ENCODE data around the gene JAGN1.

Gene JAGN1

DNA sequence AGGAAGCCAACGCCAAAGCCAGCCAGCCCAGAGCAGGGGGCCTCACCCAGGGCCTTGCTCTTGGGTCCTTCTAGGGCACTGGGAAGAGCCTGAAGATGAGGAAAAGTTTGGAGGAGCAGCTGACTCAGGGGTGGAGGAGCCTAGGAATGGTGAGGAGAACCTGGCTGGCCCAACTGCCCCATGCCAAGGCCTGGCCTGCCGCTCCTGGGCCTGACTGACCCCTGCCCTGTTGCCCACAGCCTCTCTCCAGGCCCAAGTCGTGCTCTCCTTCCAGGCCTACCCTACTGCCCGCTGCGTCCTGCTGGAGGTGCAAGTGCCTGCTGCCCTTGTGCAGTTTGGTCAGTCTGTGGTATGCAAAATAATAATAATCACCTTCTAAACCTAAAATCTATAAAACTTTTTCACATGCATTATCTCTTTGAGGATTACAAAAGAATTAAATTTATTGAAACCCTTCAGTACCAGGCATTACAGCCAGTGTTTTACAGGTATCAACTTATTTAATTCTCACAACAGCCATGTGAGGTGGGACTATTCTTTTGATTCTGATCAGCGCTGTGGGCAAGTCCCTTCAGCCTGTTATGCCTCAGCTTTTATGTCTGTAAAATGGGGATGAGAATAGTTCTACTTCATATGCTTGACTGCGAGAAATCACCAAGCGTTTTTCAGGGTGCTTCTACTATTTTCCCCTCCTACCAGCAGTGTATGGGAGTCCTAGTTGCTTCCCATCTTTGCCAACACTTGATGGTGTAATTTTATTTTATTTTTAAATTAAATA is 28.0 kb downstream of the JAGN1 start:
- Histone ChIP-seq H3K36me3 (ENCODE audit: insufficient read depth, low read length) (no peaks in the 10 kb centered on the region; the same call in 1 of the 2 replicates), H2AFZ (ENCODE audit: low read length, unreplicated experiment) (no peak overlapping the region), H3K27me3 (ENCODE audit: insufficient read depth, low read length) (no peaks in the 10 kb centered on the region), H3K4me1 (ENCODE audit: control insufficient read depth, insufficient read depth, low read length, unreplicated experiment) (peaks cover 25% of the 10 kb centered on the region), H3K27ac (ENCODE audit: low read depth, low read length) (no peak overlapping the region), H3K4me3 (ENCODE audit: low read depth, low read length) (peak overlapping the region; percentile 83), H3K79me2 (ENCODE audit: control insufficient read depth, insufficient read depth, low read length, unreplicated experiment) (peaks cover 13% of the 10 kb centered on the region)

DNA sequence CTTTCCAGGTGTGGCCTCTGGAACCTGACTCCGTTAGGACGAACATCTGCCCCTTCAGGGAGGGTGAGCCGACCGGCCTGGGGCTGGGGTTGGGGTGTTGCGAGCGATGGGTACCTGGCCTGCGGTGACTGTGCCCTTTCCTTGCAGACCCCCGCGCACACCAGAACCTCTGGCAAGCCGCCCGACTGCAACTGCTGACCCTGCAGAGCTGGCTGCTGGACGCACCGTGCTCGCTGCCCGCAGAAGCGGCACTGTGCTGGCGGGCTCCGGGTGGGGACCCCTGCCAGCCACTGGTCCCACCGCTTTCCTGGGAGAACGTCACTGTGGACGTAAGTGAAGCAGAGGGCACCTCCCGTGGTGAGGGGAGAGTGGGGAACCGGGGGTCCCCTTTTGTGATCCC is 37.7 kb downstream of the JAGN1 start:
- Histone ChIP-seq H3K4me3 (ENCODE audit: low read depth, low read length) (no peak overlapping the region), H3K4me1 (ENCODE audit: control insufficient read depth, insufficient read depth, low read length, unreplicated experiment) (peaks cover 4% of the 10 kb centered on the region), H3K27me3 (ENCODE audit: insufficient read depth, low read length) (no peaks in the 10 kb centered on the region), H3K79me2 (ENCODE audit: control insufficient read depth, insufficient read depth, low read length, unreplicated experiment) (no peaks in the 10 kb centered on the region), H3K36me3 (ENCODE audit: insufficient read depth, low read length) (peaks cover 18% of the 10 kb centered on the region; the same call in 1 of the 2 replicates), H3K27ac (ENCODE audit: low read depth, low read length) (no peak overlapping the region), H2AFZ (ENCODE audit: low read length, unreplicated experiment) (no peak overlapping the region)

DNA sequence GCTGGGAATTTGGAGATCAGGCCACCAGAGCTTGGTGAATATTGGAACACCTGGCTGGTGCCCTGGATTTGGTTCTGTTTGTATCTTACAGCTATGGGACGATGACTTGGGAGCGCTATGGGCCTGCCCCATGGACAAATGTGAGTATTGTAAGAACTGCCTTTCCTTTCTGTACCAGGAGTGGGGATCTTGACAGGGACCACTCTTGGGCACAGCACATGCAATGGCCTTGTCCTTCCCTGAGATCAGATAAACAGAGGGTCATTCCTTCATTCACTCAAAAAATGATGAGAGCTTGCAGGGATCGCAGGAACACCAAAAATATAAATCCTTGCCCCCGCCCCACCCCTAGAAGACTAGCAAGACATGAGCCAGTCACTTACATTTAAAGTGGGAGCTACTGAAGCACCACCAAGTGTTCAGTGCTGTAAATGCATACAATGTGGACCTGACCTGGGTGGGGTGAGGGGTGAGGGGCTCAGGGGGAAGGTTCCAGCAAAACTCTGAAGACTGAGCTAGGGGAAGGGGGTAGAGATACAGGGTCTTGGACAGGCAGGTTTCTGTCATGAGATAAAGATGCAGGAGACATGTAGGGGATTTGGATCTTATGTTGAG is 40.5 kb downstream of the JAGN1 start:
- Histone ChIP-seq H3K27me3 (ENCODE audit: insufficient read depth, low read length) (no peaks in the 10 kb centered on the region), H3K27ac (ENCODE audit: low read depth, low read length) (no peak overlapping the region), H2AFZ (ENCODE audit: low read length, unreplicated experiment) (no peak overlapping the region), H3K4me3 (ENCODE audit: low read depth, low read length) (no peak overlapping the region), H3K4me1 (ENCODE audit: control insufficient read depth, insufficient read depth, low read length, unreplicated experiment) (peaks cover 11% of the 10 kb centered on the region), H3K79me2 (ENCODE audit: control insufficient read depth, insufficient read depth, low read length, unreplicated experiment) (no peaks in the 10 kb centered on the region), H3K36me3 (ENCODE audit: insufficient read depth, low read length) (peaks cover 18% of the 10 kb centered on the region; the same call in 1 of the 2 replicates)

DNA sequence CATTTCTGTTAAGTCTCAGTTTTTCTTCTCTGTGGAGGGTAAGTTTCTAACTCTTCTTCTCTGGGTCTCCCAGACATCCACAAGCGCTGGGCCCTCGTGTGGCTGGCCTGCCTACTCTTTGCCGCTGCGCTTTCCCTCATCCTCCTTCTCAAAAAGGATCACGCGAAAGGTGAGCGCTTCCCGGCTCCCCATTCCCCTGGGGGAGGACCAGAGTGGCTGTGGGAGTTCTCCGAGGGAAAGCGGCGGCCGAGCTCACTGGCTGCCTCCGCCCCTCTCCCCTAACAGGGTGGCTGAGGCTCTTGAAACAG is 42.1 kb downstream of the JAGN1 start:
- H2AFZ ChIP-seq (ENCODE audit: low read length, unreplicated experiment), result peak overlapping the region; percentile 55
- peak overlapping the region; percentile 61 for H3K27ac ChIP-seq (ENCODE audit: low read depth, low read length)
- H3K4me3 ChIP-seq (ENCODE audit: low read depth, low read length), result peak overlapping the region; percentile 87
- no peaks in the 10 kb centered on the region for H3K79me2 ChIP-seq (ENCODE audit: control insufficient read depth, insufficient read depth, low read length, unreplicated experiment)
- H3K4me1 ChIP-seq (ENCODE audit: control insufficient read depth, insufficient read depth, low read length, unreplicated experiment), result peaks cover 11% of the 10 kb centered on the region
- H3K27me3 ChIP-seq (ENCODE audit: insufficient read depth, low read length), result no peaks in the 10 kb centered on the region
- peaks cover 23% of the 10 kb centered on the region; the same call in 1 of the 2 replicates for H3K36me3 ChIP-seq (ENCODE audit: insufficient read depth, low read length)

DNA sequence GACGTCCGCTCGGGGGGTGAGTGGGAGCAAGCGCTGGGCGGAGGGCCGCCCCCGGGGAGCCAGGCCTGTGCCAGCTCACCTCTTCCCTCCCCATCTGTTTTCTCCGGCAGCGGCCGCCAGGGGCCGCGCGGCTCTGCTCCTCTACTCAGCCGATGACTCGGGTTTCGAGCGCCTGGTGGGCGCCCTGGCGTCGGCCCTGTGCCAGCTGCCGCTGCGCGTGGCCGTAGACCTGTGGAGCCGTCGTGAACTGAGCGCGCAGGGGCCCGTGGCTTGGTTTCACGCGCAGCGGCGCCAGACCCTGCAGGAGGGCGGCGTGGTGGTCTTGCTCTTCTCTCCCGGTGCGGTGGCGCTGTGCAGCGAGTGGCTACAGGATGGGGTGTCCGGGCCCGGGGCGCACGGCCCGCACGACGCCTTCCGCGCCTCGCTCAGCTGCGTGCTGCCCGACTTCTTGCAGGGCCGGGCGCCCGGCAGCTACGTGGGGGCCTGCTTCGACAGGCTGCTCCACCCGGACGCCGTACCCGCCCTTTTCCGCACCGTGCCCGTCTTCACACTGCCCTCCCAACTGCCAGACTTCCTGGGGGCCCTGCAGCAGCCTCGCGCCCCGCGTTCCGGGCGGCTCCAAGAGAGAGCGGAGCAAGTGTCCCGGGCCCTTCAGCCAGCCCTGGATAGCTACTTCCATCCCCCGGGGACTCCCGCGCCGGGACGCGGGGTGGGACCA is 42.6 kb downstream of the JAGN1 start:
- peaks cover 23% of the 10 kb centered on the region; the same call in 1 of the 2 replicates for H3K36me3 ChIP-seq (ENCODE audit: insufficient read depth, low read length)
- peak overlapping the region; percentile 61 for H3K27ac ChIP-seq (ENCODE audit: low read depth, low read length)
- peak overlapping the region; percentile 87 for H3K4me3 ChIP-seq (ENCODE audit: low read depth, low read length)
- H3K79me2 ChIP-seq (ENCODE audit: control insufficient read depth, insufficient read depth, low read length, unreplicated experiment), result no peaks in the 10 kb centered on the region
- H2AFZ ChIP-seq (ENCODE audit: low read length, unreplicated experiment), result peak overlapping the region; percentile 55
- H3K27me3 ChIP-seq (ENCODE audit: insufficient read depth, low read length), result no peaks in the 10 kb centered on the region
- peaks cover 11% of the 10 kb centered on the region for H3K4me1 ChIP-seq (ENCODE audit: control insufficient read depth, insufficient read depth, low read length, unreplicated experiment)

DNA sequence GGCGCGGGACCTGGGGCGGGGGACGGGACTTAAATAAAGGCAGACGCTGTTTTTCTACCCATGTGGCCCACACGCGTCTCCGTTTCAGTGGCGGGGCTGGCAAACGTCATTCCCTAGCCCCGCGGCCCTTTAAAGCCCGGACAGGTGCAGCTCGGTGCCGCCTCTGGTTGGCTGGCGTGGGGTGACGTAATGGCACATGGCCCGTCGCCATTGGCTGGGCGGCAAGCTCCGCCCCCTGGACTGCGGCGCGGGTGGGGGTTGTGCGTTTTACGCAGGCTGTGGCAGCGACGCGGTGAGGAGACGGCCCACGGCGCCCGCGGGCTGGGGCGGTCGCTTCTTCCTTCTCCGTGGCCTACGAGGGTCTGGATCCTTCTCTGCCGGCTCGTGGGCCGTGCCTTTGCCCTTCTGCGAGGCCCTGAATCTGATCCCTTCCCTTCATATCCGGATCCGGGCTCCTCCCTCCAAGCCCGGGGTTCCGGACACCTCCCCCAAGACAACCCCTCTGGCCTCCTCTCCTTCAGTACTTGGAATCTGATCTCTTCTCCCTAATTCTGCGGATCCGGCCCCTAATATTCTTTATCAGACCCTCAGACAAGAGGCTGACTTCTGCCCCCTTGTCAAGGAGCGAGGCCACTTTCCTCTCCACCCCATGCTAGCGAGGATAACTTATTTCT is 43.3 kb downstream of the JAGN1 start, which contains the start of gene CRELD1:
TSS of gene CRELD1 (plus strand) at position 274 of the 674 bp plus-strand sequence. CDS start 605 bp downstream, outside the sequence.
- H2AFZ ChIP-seq (ENCODE audit: low read length, unreplicated experiment), result peak within 1 kb of the TSS; percentile 55
- peak within 1 kb of the TSS; percentile 61 for H3K27ac ChIP-seq (ENCODE audit: low read depth, low read length)
- no peaks in the 10 kb centered on the region for H3K79me2 ChIP-seq (ENCODE audit: control insufficient read depth, insufficient read depth, low read length, unreplicated experiment)
- H3K36me3 ChIP-seq (ENCODE audit: insufficient read depth, low read length), result peaks cover 17% of the 10 kb centered on the region; the same call in 1 of the 2 replicates
- H3K27me3 ChIP-seq (ENCODE audit: insufficient read depth, low read length), result no peaks in the 10 kb centered on the region
- H3K4me1 ChIP-seq (ENCODE audit: control insufficient read depth, insufficient read depth, low read length, unreplicated experiment), result peaks cover 11% of the 10 kb centered on the region
- peak within 1 kb of the TSS; percentile 87 for H3K4me3 ChIP-seq (ENCODE audit: low read depth, low read length)

DNA sequence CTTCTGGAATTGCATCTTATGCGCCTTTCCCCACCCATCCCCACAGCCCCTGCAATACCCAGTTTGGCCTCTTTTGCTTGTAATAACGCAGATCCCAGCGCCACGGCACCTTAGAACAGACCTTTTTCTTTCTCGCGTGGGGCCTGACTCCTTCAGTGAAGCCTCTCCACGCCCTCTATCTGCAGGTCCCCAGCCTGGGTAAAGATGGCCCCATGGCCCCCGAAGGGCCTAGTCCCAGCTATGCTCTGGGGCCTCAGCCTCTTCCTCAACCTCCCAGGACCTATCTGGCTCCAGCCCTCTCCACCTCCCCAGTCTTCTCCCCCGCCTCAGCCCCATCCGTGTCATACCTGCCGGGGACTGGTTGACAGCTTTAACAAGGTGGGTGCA is 43.8 kb downstream of the JAGN1 start:
- peaks cover 11% of the 10 kb centered on the region for H3K4me1 ChIP-seq (ENCODE audit: control insufficient read depth, insufficient read depth, low read length, unreplicated experiment)
- no peaks in the 10 kb centered on the region for H3K27me3 ChIP-seq (ENCODE audit: insufficient read depth, low read length)
- H3K79me2 ChIP-seq (ENCODE audit: control insufficient read depth, insufficient read depth, low read length, unreplicated experiment), result no peaks in the 10 kb centered on the region
- peaks cover 17% of the 10 kb centered on the region; the same call in 1 of the 2 replicates for H3K36me3 ChIP-seq (ENCODE audit: insufficient read depth, low read length)
- no peak overlapping the region for H3K27ac ChIP-seq (ENCODE audit: low read depth, low read length)
- peak overlapping the region; percentile 87 for H3K4me3 ChIP-seq (ENCODE audit: low read depth, low read length)
- peak overlapping the region; percentile 26 for H2AFZ ChIP-seq (ENCODE audit: low read length, unreplicated experiment)

DNA sequence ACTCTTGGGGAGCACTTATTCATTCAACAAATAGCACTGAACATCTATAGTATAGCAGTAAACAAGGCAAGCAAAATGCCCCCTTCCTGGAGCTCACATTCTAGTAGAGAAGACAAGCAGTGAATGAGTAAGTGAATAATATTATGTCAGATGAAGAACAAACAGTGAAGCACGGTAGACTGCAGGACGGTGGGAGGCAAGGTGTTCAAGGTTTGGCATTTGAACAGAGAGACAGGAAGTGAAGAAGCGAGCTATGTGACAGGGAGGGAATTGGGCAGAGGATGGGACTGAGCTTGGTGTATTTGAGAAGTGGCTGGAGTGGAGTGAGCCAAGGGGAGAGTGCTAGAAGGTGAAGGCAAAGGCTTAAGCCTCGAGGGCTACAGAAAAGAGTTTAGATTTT is 44.6 kb downstream of the JAGN1 start:
- H3K27me3 ChIP-seq (ENCODE audit: insufficient read depth, low read length), result no peaks in the 10 kb centered on the region
- H3K36me3 ChIP-seq (ENCODE audit: insufficient read depth, low read length), result peaks cover 13% of the 10 kb centered on the region; the same call in 1 of the 2 replicates
- H3K4me3 ChIP-seq (ENCODE audit: low read depth, low read length), result peak overlapping the region; percentile 87
- H3K79me2 ChIP-seq (ENCODE audit: control insufficient read depth, insufficient read depth, low read length, unreplicated experiment), result no peaks in the 10 kb centered on the region
- H3K4me1 ChIP-seq (ENCODE audit: control insufficient read depth, insufficient read depth, low read length, unreplicated experiment), result peaks cover 11% of the 10 kb centered on the region
- H3K27ac ChIP-seq (ENCODE audit: low read depth, low read length), result no peak overlapping the region
- H2AFZ ChIP-seq (ENCODE audit: low read length, unreplicated experiment), result no peak overlapping the region

DNA sequence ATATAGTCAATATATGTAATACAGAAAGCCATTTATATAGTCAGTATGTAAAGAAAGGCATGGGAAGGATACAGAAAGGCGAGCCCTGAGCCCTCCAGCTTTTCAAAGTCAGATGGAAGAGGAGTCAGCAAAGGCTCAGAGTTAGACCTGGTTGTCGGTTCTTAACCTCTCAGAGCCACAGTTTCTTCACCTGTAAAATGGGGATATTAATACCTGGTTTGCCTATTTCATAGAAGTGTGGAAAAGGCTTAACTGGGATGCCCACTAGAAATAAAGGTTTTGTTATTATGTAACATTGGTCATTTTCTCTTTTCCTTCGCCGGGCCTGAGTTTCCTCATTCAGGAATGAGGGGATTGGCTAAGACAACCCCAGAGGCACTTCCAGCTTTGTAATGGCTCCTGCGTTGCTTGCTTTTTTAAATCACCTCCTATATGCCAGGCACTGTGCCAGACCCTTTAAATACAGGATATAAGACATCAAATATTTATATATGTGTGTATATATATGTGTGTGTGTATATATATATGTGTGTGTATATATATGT is 45.6 kb downstream of the JAGN1 start:
- Histone ChIP-seq H3K27ac (ENCODE audit: low read depth, low read length) (no peak overlapping the region), H3K27me3 (ENCODE audit: insufficient read depth, low read length) (no peaks in the 10 kb centered on the region), H3K4me3 (ENCODE audit: low read depth, low read length) (no peak overlapping the region), H3K79me2 (ENCODE audit: control insufficient read depth, insufficient read depth, low read length, unreplicated experiment) (no peaks in the 10 kb centered on the region), H3K4me1 (ENCODE audit: control insufficient read depth, insufficient read depth, low read length, unreplicated experiment) (peaks cover 11% of the 10 kb centered on the region), H2AFZ (ENCODE audit: low read length, unreplicated experiment) (no peak overlapping the region), H3K36me3 (ENCODE audit: insufficient read depth, low read length) (0 out of 2 replicates have a peak, but pooled peaks cover 4% of the 10 kb centered on the region)

All from ACC112 (cell line).